ENCODE data around the gene HOTAIR. TPM values are rescaled to one million over a fixed set of nuclear protein-coding genes. Genes with fewer than 3 reads are reported as not detected.

The HOTAIR gene
- total RNA-seq, 2 experiments from 2014 or later: not detected

- Mint-ChIP-seq H3K9me3 (no peaks in the 10 kb centered on the region), H3K27ac (no peak overlapping the region), H3K4me3 (no peak overlapping the region), H3K4me1 (peaks cover 29% of the 10 kb centered on the region), H3K36me3 (no peaks in the 10 kb centered on the region), H3K27me3 (peaks cover 97% of the 10 kb centered on the region)
- DNase-seq: no peak
Measured at GRCh38 chr12:53986686-53987483, 12.1 kb upstream of the HOTAIR start.

GRCh38 chr12:53985994-53986685 lies 11.4 kb upstream of the HOTAIR start:
- no peak overlapping the region for H3K4me3 Mint-ChIP-seq
- no peaks in the 10 kb centered on the region for H3K36me3 Mint-ChIP-seq
- H3K9me3 Mint-ChIP-seq: no peaks in the 10 kb centered on the region
- H3K4me1 Mint-ChIP-seq: peaks cover 29% of the 10 kb centered on the region
- peaks cover 97% of the 10 kb centered on the region for H3K27me3 Mint-ChIP-seq
- no peak for DNase-seq
- no peak overlapping the region for H3K27ac Mint-ChIP-seq

- H3K27me3 Mint-ChIP-seq: peaks cover 97% of the 10 kb centered on the region
- H3K27ac Mint-ChIP-seq: no peak overlapping the region
- H3K4me3 Mint-ChIP-seq: peak overlapping the region; percentile 4
- no peaks in the 10 kb centered on the region for H3K36me3 Mint-ChIP-seq
- H3K9me3 Mint-ChIP-seq: no peaks in the 10 kb centered on the region
- no peak for DNase-seq
- peaks cover 29% of the 10 kb centered on the region for H3K4me1 Mint-ChIP-seq
Measured at GRCh38 chr12:53985692-53985993, 10.9 kb upstream of the HOTAIR start.

GRCh38 chr12:53984901-53985691 lies 10.3 kb upstream of the HOTAIR start, which contains the start of gene HOXC10:
Gene HOXC10, plus strand, starts transcription at chr12:53985146. Its CDS starts 114 bp downstream, at chr12:53985260.
- Mint-ChIP-seq H3K9me3 (no peaks in the 10 kb centered on the region), H3K4me1 (peaks cover 27% of the 10 kb centered on the region), H3K27ac (no peak within 1 kb of the TSS), H3K27me3 (peaks cover 97% of the 10 kb centered on the region), H3K4me3 (peak within 1 kb of the TSS; percentile 25), H3K36me3 (no peaks in the 10 kb centered on the region)
- peak; percentile 84 for DNase-seq

GRCh38 chr12:53983950-53984572 lies 9.3 kb upstream of the HOTAIR start:
- H3K4me1 Mint-ChIP-seq: peaks cover 18% of the 10 kb centered on the region
- no peak for DNase-seq
- H3K27me3 Mint-ChIP-seq: peaks cover 97% of the 10 kb centered on the region
- no peaks in the 10 kb centered on the region for H3K9me3 Mint-ChIP-seq
- H3K27ac Mint-ChIP-seq: no peak overlapping the region
- H3K36me3 Mint-ChIP-seq: no peaks in the 10 kb centered on the region
- no peak overlapping the region for H3K4me3 Mint-ChIP-seq

GRCh38 chr12:53983568-53983949 lies 8.8 kb upstream of the HOTAIR start:
- Mint-ChIP-seq H3K27ac (no peak overlapping the region), H3K36me3 (no peaks in the 10 kb centered on the region), H3K27me3 (peaks cover 97% of the 10 kb centered on the region), H3K4me1 (peaks cover 16% of the 10 kb centered on the region), H3K9me3 (no peaks in the 10 kb centered on the region), H3K4me3 (no peak overlapping the region)
- no peak for DNase-seq

GRCh38 chr12:53982648-53983567 lies 8.2 kb upstream of the HOTAIR start:
- H3K4me3 Mint-ChIP-seq: no peak overlapping the region
- peaks cover 97% of the 10 kb centered on the region for H3K27me3 Mint-ChIP-seq
- peaks cover 19% of the 10 kb centered on the region for H3K4me1 Mint-ChIP-seq
- H3K27ac Mint-ChIP-seq: no peak overlapping the region
- H3K9me3 Mint-ChIP-seq: no peaks in the 10 kb centered on the region
- no peaks in the 10 kb centered on the region for H3K36me3 Mint-ChIP-seq
- no peak for DNase-seq

GRCh38 chr12:53981634-53982565 lies 7.1 kb upstream of the HOTAIR start:
- H3K9me3 Mint-ChIP-seq: no peaks in the 10 kb centered on the region
- H3K27ac Mint-ChIP-seq: no peak overlapping the region
- no peak for DNase-seq
- H3K4me3 Mint-ChIP-seq: no peak overlapping the region
- peaks cover 20% of the 10 kb centered on the region for H3K4me1 Mint-ChIP-seq
- peaks cover 97% of the 10 kb centered on the region for H3K27me3 Mint-ChIP-seq
- no peaks in the 10 kb centered on the region for H3K36me3 Mint-ChIP-seq

- no peak overlapping the region for H3K4me3 Mint-ChIP-seq
- peaks cover 97% of the 10 kb centered on the region for H3K27me3 Mint-ChIP-seq
- H3K27ac Mint-ChIP-seq: no peak overlapping the region
- peaks cover 17% of the 10 kb centered on the region for H3K4me1 Mint-ChIP-seq
- no peaks in the 10 kb centered on the region for H3K9me3 Mint-ChIP-seq
- no peaks in the 10 kb centered on the region for H3K36me3 Mint-ChIP-seq
- DNase-seq: no peak
Measured at GRCh38 chr12:53980802-53981496, 6.2 kb upstream of the HOTAIR start.

- H3K36me3 Mint-ChIP-seq: no peaks in the 10 kb centered on the region
- peaks cover 17% of the 10 kb centered on the region for H3K4me1 Mint-ChIP-seq
- H3K27ac Mint-ChIP-seq: no peak overlapping the region
- H3K9me3 Mint-ChIP-seq: peaks cover 3% of the 10 kb centered on the region
- no peak for DNase-seq
- H3K4me3 Mint-ChIP-seq: no peak overlapping the region
- H3K27me3 Mint-ChIP-seq: peaks cover 97% of the 10 kb centered on the region
Measured at GRCh38 chr12:53980104-53980801, 5.5 kb upstream of the HOTAIR start.

- Mint-ChIP-seq H3K9me3 (peaks cover 3% of the 10 kb centered on the region), H3K36me3 (no peaks in the 10 kb centered on the region), H3K27ac (no peak overlapping the region), H3K27me3 (peaks cover 98% of the 10 kb centered on the region), H3K4me1 (peaks cover 15% of the 10 kb centered on the region), H3K4me3 (no peak overlapping the region)
- DNase-seq: no peak
Measured at GRCh38 chr12:53978477-53979356, 4.0 kb upstream of the HOTAIR start.

Measured in activated naive CD8-positive, alpha-beta T cell treated with anti-CD3 and anti-CD28 coated beads for 36 hours (primary cell).